HAP-1 (cell line): ENCODE data around the gene TMEM147.

Source experiments
- DNase-seq, 2 experiments: peaks; one replicate each; pipeline ENCODE4 v3.0.0-alpha.2; 2016 to 2020; ENCODE audit warnings: low spot score in 2 of 2
- H3K27me3 ChIP-seq: fragments of 250-450 bp; sonication (Bioruptor Pico); 2 replicates; pipeline ENCODE4 v1.5.1; 2020; ENCODE audit warnings: low read depth, mild to moderate bottlenecking, moderate library complexity
- H3K36me3 ChIP-seq: fragments of 250-450 bp; sonication (Bioruptor Pico); replicated peaks from 2 replicates; pipeline ENCODE4 v1.5.1; 2020; ENCODE audit warnings: mild to moderate bottlenecking
- H3K4me1 ChIP-seq: fragments of 250-450 bp; sonication (Bioruptor Pico); 2 replicates; pipeline ENCODE4 v1.5.1; 2020; ENCODE audit warnings: mild to moderate bottlenecking
- H3K4me3 ChIP-seq: fragments of 250-450 bp; sonication (Bioruptor Pico); 2 replicates; pipeline ENCODE4 v1.5.1; 2020; ENCODE audit warnings: mild to moderate bottlenecking, moderate library complexity
- H3K9me3 ChIP-seq: fragments of 250-450 bp; sonication (Bioruptor Pico); 2 replicates; pipeline ENCODE4 v1.5.1; 2020; ENCODE audit warnings: mild to moderate bottlenecking, moderate library complexity
- in situ Hi-C: fragments of 300-500 bp; cut with MboI; formaldehyde crosslinking; loops from 3 replicates; pipeline ENCODE4 v1.14.3; 2020; ENCODE audit warnings: low sequenced_read_pairs, inconsistent platforms, mixed read lengths

The TMEM147 gene, protein sequence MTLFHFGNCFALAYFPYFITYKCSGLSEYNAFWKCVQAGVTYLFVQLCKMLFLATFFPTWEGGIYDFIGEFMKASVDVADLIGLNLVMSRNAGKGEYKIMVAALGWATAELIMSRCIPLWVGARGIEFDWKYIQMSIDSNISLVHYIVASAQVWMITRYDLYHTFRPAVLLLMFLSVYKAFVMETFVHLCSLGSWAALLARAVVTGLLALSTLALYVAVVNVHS

DNA sequence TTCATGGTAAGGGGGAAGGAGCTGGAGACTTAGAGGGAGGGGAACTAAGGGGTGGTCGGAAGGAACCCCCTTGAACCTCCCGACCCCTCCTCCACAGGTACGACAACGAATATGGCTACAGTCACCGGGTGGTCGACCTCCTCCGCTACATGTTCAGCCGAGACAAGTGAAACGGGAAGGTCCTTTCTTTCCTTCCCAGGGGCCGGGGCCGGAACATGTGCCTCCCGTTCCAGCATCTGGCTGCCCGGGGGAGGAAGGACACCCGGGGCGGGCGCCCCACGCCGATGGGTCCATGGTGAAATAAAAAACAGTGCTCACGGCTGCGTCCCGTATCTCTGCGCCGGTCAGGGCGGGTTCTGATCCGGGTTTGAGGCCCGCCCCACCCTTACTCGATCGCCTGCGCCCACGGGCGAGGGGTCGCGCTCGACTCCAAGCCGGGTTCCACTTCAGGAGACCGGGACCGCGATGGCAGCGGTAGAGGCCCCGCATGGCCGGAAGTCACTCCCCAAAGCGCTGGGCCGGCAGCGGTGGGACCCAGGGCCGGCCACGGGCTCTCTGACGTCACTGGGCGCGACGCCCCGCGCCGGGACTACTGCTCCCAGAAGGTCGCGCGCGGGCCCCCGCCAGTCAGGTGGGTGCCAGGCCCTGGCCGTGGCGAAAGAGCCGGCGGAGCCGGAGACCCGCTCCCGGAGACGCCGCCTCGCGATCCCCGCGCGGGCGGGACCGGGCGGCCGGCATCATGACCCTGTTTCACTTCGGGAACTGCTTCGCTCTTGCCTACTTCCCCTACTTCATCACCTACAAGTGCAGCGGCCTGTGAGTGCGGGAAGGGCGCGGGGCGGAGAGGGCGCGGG, at the start of gene TMEM147:
TMEM147 (plus strand) TSS at position 626 of the 854 bp plus-strand sequence; CDS start at position 740, 114 bp downstream.
- Histone ChIP-seq H3K9me3 (no peaks in the 10 kb centered on the region; the same call in 1 of the 2 replicates), H3K36me3 (peaks cover 46% of the 10 kb centered on the region), H3K27me3 (no peaks in the 10 kb centered on the region), H3K4me3 (peak within 1 kb of the TSS; percentile 97), H3K4me1 (peaks cover 9% of the 10 kb centered on the region)
- DNase-seq, result peak; percentile 84 to 95
- in situ Hi-C loops, result loop anchor here (5.0 kb wide), 1 partner anchor 172 kb away; the partner anchor contains the start of gene KMT2B

DNA sequence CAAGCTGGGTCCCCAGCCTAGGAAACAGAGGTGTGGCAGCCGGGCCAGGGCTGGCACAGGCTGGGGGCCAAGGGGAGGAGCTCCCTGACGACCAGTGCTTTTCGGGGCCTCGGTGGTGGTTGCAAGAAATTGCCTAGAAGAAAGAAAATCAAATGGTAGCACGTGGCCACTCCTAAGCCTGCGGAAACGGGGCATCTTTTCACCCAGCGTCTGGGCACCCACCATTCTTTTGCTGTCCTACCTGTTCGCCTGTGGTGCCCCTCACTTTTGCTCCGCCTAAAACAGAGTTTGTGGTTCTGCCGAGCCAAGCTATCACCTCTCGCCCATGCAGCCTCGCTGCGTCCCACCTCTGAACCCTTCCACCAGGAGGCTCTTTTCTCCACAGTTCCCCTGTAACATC, 48.0 kb upstream of the TMEM147 start:
- Histone ChIP-seq H3K4me1 (peaks cover 2% of the 10 kb centered on the region; the same call in 1 of the 2 replicates), H3K9me3 (no peaks in the 10 kb centered on the region), H3K36me3 (0 out of 2 replicates have a peak, but pooled peaks cover 2% of the 10 kb centered on the region), H3K4me3 (no peak overlapping the region), H3K27me3 (peaks cover 5% of the 10 kb centered on the region; the same call in 1 of the 2 replicates)
- in situ Hi-C loops, result no loop called here
- no peak for DNase-seq

DNA sequence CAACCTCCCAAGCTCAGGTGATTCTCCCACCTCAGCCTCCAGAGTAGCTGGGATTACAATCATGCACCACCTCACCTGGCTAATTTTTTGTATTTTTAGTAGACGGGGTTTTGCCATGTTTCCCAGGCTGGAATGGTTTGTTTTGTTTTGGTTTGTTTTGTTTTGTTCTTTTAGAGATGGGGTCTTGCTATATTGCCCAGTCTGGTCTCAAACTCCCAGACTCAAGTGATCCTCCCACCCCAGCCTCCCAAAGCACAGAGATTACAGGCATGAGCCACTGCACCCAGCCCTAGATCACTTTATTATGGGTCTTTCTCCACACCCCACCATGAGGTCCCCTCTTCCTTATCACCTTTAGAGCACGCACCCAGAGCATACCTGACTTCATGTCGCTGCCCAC, 47.2 kb upstream of the TMEM147 start:
- H3K36me3 ChIP-seq, result 0 out of 2 replicates have a peak, but pooled peaks cover 2% of the 10 kb centered on the region
- in situ Hi-C loops, result no loop called here
- no peak overlapping the region for H3K4me3 ChIP-seq

DNA sequence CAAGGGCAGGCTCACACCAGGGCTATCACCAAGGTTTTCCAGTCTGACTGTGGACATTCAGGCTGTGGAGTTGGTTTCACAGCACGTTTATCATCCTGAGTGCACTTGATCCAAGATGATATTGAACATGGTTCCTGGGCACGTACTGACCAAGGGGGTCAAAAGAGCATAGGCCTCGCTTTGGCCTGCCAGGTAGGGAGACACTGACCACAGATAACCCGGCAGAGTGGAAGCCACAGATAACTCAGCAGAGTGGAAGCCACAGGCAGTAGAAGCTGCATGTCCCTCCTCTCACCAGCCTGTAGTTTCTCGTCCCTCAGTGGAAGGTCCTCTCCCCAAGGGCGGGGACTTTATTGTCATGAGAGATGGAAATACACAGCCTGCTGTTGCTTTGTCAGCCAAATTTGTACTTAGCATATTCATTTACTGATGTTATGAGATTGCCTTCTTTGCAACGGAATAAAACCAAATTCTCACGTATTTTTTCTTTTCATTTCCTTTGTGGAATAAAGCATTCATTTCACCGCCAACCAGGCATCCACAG, 46.4 kb upstream of the TMEM147 start:
- no peak for DNase-seq
- peaks cover 2% of the 10 kb centered on the region; the same call in 1 of the 2 replicates for H3K4me1 ChIP-seq
- no peaks in the 10 kb centered on the region for H3K9me3 ChIP-seq
- no peak overlapping the region for H3K4me3 ChIP-seq
- in situ Hi-C loops, result no loop called here
- no peaks in the 10 kb centered on the region for H3K27me3 ChIP-seq
- peaks cover 2% of the 10 kb centered on the region; the same call in 1 of the 2 replicates for H3K36me3 ChIP-seq

More for the DNA sequence above, 47.2 kb upstream of the TMEM147 start:
- Histone ChIP-seq H3K4me1 (peaks cover 2% of the 10 kb centered on the region; the same call in 1 of the 2 replicates), H3K9me3 (no peaks in the 10 kb centered on the region), H3K27me3 (no peaks in the 10 kb centered on the region; the same call in 1 of the 2 replicates)
- no peak for DNase-seq

DNA sequence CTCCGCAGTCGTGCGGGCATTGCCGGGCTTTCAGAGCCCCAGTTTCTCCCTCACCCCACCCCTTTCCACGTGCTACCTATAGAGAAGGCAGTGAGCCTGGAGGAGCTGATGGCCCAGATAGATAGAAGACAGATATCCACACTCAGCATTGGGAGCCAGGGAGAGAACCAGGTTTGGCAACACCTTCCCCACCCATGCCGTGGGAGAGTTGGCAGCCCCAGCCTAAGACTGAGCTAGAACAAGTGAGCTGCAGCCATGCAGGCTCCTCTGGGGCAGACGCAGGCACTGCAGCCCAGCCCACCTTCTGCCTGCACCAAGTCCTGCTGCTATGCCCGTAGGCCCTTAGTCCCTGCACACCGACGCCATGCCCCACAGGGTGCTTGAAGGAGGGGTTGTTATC, 44.8 kb upstream of the TMEM147 start:
- Histone ChIP-seq H3K9me3 (no peaks in the 10 kb centered on the region), H3K4me1 (no peaks in the 10 kb centered on the region), H3K36me3 (peaks cover 9% of the 10 kb centered on the region), H3K27me3 (no peaks in the 10 kb centered on the region), H3K4me3 (no peak overlapping the region)
- in situ Hi-C loops, result no loop called here
- DNase-seq, result no peak

DNA sequence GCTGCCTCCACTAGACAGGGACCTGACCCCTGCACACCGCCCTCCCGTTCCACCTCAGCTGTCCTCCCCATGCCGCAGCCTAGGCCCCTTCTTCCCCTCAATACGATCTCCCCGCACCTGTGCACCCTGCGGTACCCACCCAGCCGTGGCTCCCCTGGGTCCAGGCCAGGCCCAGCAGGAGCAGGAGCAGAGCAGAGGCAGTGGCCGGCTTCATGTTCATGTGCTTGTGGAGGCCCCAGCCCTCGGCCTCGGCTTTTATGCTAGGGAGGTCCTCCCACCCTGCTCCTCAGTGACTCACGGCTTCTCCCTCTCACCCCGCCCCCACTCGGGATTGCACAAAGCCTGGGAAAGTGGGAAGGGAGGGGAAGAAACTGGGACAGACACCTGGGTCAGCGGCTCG, 43.7 kb upstream of the TMEM147 start:
- DNase-seq, result no peak
- Histone ChIP-seq H3K27me3 (no peaks in the 10 kb centered on the region), H3K9me3 (no peaks in the 10 kb centered on the region), H3K4me1 (no peaks in the 10 kb centered on the region), H3K36me3 (peaks cover 13% of the 10 kb centered on the region), H3K4me3 (no peak overlapping the region)
- in situ Hi-C loops, result no loop called here

DNA sequence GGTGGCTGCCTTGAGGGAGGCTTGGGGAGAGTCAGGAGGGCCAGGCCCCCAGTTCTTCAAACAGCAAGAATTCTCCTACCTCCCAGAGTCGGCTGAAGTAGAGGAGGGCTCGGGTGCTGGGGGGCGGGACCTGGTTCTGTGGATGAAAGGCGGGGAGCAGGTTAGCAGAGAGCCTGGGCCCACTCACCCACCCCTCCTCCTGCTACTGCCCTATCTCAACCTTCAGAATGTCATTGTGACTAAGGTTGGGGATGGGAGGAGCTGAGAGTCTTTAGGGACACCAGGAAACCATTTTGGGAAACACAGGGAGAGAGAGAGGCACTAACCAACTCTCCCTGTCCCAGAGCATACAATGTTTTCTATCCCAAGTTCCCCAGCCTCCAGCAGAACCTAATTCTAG, 42.7 kb upstream of the TMEM147 start:
- no peaks in the 10 kb centered on the region for H3K27me3 ChIP-seq
- peaks cover 13% of the 10 kb centered on the region for H3K36me3 ChIP-seq
- in situ Hi-C loops, result no loop called here
- no peak overlapping the region for H3K4me3 ChIP-seq
- H3K9me3 ChIP-seq, result no peaks in the 10 kb centered on the region
- no peak for DNase-seq
- H3K4me1 ChIP-seq, result no peaks in the 10 kb centered on the region

DNA sequence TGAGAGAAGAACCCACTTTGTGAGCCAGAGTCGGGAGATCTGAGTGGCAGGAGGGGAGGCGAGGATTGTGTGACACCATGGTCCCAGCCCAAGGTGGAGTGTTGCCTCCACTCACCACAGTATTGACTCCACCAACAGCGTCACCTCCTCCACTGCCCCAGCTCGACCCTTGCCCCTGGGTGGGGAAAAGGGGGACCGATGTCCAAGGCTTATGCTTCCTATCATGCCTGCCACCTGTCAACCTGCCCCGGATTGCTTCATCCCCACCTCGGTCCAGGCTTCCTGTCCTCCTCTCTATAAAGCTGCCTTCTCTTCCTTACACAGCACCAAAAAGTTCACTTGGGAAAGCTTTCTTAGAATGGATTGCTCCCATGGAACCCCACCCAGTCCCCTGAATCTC, 39.4 kb upstream of the TMEM147 start:
- no peaks in the 10 kb centered on the region for H3K27me3 ChIP-seq
- peaks cover 15% of the 10 kb centered on the region for H3K36me3 ChIP-seq
- no peak overlapping the region for H3K4me3 ChIP-seq
- in situ Hi-C loops, result no loop called here
- H3K9me3 ChIP-seq, result no peaks in the 10 kb centered on the region
- no peak for DNase-seq
- H3K4me1 ChIP-seq, result peaks cover 6% of the 10 kb centered on the region; the same call in 1 of the 2 replicates

DNA sequence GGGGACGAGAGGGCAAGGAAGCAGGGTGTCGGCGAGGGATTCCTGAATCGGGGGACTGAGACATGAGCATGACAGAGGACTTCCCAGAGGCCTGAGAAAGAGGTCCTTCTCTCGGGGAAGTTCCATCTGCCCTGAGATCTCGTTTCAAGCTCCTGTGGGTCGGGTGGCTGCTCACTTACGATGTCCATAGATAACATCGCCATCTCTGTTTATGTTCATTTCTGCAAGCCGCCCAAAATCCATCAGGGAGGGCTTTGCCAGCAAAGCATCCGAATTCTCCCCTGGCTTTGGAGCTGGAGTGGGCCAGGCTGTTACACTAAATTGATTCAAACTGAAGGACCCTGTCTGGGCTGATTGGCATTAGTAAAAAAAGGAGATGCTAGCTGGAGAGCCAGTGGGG, 37.9 kb upstream of the TMEM147 start:
- no peak for DNase-seq
- Histone ChIP-seq H3K4me1 (peaks cover 6% of the 10 kb centered on the region; the same call in 1 of the 2 replicates), H3K9me3 (no peaks in the 10 kb centered on the region), H3K4me3 (no peak overlapping the region), H3K36me3 (peaks cover 15% of the 10 kb centered on the region), H3K27me3 (no peaks in the 10 kb centered on the region)
- in situ Hi-C loops, result no loop called here

DNA sequence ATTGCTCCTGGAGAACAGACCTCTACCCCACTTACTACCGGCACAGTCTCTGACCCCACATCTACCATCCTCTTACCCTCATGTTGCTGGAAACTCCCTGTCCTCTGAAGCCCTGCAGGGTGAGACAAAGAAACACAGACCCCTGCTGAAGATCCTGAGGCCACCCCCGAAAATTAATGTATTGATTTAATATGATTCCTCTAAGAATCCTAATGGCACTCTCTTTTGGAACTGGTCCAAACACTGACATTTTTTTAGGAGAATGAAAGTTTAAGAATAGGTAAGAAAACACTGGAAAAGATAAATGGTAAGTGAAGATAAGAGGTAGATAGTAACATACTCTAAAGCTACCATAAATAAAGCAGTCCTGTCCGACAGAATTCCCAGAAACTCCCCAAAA, 37.3 kb upstream of the TMEM147 start:
- in situ Hi-C loops, result no loop called here
- no peak for DNase-seq
- H3K4me3 ChIP-seq, result no peak overlapping the region
- no peaks in the 10 kb centered on the region for H3K27me3 ChIP-seq
- no peaks in the 10 kb centered on the region for H3K9me3 ChIP-seq
- H3K4me1 ChIP-seq, result peaks cover 6% of the 10 kb centered on the region; the same call in 1 of the 2 replicates
- peaks cover 15% of the 10 kb centered on the region for H3K36me3 ChIP-seq

DNA sequence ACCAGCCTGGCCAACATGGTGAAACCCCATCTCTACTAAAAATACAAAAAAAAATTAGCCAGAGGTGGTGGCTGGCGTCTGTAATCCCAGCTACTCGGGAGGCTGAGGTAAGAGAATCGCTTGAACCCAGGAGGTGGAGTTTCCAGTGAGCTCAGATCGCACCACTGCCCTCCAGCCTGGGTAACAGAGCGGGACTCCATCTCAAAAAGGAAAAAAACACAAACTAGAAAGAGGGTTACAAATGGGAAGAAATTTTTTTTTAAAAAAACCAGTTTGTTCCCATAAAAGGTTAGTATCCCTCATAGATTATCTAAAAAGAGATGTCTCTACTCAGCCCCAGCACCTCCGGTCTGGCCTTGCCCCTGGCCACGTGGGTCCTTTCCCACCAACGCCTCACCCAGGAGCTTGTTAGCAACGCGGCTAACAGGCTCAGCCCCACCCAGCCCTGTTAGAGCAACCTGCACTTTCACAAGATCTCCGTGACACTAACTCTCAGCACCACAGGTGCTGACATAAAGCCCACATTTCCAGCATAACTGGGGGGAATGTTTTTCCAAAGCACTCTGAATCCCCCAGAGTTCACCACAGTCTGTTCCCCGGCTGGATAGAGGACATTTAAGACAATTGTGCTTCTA, 36.3 kb upstream of the TMEM147 start:
- no peaks in the 10 kb centered on the region for H3K27me3 ChIP-seq
- peak; percentile 56 to 77 for DNase-seq
- in situ Hi-C loops, result no loop called here
- H3K9me3 ChIP-seq, result no peaks in the 10 kb centered on the region
- H3K4me3 ChIP-seq, result peak overlapping the region; percentile 47
- peaks cover 6% of the 10 kb centered on the region; the same call in 1 of the 2 replicates for H3K4me1 ChIP-seq
- H3K36me3 ChIP-seq, result peaks cover 15% of the 10 kb centered on the region

DNA sequence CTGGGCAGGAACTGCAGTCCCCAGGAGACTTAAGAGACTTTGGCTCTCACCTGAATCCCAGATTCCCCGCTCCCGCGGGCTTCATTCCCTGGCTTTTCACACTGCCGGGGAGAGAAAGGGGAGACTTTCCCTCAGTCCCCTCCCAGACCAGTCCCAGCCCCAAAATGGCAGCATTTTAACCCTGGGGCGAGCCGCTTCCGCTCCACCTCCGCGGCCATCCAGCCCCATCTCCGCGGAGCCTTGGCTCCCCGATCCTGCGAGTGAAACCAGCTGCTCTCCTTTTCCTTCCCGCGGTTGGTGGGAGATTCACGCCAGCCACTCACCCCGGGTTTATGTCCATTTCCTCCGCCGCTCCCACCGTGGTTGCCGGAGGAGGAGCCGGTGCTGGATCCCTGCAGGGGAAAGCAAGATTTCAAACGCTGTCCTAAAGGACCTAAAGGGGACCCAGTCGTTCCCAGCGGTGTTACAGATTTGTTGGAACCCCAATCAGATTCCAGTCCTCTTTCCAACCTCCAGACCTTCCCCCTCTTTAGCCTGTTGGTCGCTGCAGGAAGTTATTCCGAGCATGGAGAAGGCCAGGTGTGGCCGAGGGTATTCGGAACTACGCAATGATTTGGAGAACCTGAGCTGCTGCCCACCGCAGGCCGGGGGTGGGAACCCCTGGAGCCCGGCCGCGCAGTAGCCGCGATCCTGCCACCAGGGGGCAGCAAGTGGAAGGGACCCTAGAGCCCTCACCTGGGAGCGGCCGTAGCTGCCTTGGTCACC, 35.4 kb upstream of the TMEM147 start:
- peaks cover 15% of the 10 kb centered on the region for H3K36me3 ChIP-seq
- DNase-seq, result peak; percentile 69 to 93
- H3K9me3 ChIP-seq, result no peaks in the 10 kb centered on the region
- H3K27me3 ChIP-seq, result no peaks in the 10 kb centered on the region
- peaks cover 6% of the 10 kb centered on the region; the same call in 1 of the 2 replicates for H3K4me1 ChIP-seq
- in situ Hi-C loops, result no loop called here
- H3K4me3 ChIP-seq, result peak overlapping the region; percentile 47

DNA sequence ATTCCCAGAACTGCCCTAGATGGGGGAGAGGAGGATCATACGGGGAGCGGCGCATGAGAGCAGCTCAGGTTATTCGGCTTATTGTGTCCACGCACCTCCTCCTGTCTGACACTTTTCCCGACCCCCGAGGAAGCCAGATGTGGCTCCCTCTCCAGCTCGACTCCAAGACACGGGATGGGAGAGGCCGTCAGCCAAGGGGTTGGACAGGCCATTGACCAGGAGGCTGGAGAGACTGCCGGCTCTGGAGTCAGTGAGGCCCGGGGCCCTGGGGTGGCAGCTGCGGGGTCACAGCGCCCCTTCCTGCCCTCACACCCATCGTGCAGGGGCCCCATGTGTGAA, 34.8 kb upstream of the TMEM147 start:
- in situ Hi-C loops, result no loop called here
- H3K4me1 ChIP-seq, result peaks cover 6% of the 10 kb centered on the region; the same call in 1 of the 2 replicates
- DNase-seq, result no peak
- H3K9me3 ChIP-seq, result no peaks in the 10 kb centered on the region
- H3K4me3 ChIP-seq, result peak overlapping the region; percentile 47
- H3K27me3 ChIP-seq, result no peaks in the 10 kb centered on the region
- peaks cover 9% of the 10 kb centered on the region for H3K36me3 ChIP-seq
